Stomach (tissue), 4 donors: ENCODE data around the gene REPS2.

Experiments used
- EP300 ChIP-seq: sonication (generic); formaldehyde crosslinking; IDR thresholded peaks from one replicate; pipeline ENCODE4 v1.6.1; 2017; ENCODE audit warnings: antibody characterized with exemption
- POLR2A ChIP-seq, 4 donors: fragments of 450-650 bp; IDR thresholded peaks; one replicate each; pipeline ENCODE4 v1.6.1; 2016; ENCODE audit warnings: antibody characterized with exemption in 4 of 4, control low read depth in 2 of 4, mild to moderate bottlenecking in 1 of 4, moderate library complexity in 1 of 4
- POLR2AphosphoS5 ChIP-seq, 3 donors: sonication (generic); formaldehyde crosslinking; IDR thresholded peaks; one replicate each; pipeline ENCODE4 v1.6.1; 2016; ENCODE audit warnings: antibody characterized with exemption in 3 of 3
- TF ChIP-seq, protein P1 (sequence below), 7 experiments: fragments of 450-650 bp in 4 of 7; fragments of 200-600 bp in 3 of 7; sonication (generic) in 3 of 7; IDR thresholded peaks; one replicate each; pipeline ENCODE4 v1.5.1; 2016 to 2019; ENCODE audit warnings: antibody characterized with exemption in 7 of 7, control low read depth in 2 of 7, mild to moderate bottlenecking in 1 of 7

DNA sequence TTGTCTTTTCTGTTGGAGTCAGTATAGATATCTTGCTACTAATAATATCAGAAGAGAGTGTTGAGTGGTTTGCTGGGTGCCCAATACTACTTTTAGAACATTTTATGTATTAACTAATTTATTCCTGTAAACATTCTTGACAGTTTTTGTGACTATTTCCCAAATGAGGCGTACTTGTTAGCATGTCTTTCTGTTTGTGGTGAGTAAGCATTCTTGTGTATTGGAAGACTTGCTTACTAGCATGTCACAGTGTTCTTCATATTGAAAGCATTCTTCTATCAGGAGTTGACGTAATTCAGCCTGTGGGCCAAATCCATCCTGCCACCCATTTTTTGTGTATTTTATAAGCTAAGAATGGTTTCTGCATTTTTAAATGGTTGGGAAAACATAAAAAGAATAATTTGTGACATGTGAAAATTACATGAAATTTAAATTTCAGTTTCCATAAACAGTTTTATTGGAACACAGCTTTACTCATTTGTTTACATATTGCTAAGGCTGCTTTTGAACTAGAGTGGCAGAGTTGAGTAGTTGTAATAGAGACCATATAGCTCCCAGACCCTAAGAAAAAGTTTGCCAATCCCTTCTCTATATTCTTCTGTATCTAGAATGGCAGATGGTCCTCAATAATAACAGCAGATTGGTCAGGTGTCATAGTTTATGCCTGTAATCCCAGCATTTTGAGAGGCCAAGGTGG lies 20.4 kb downstream of the REPS2 start:
- TF ChIP-seq, protein P1, sequence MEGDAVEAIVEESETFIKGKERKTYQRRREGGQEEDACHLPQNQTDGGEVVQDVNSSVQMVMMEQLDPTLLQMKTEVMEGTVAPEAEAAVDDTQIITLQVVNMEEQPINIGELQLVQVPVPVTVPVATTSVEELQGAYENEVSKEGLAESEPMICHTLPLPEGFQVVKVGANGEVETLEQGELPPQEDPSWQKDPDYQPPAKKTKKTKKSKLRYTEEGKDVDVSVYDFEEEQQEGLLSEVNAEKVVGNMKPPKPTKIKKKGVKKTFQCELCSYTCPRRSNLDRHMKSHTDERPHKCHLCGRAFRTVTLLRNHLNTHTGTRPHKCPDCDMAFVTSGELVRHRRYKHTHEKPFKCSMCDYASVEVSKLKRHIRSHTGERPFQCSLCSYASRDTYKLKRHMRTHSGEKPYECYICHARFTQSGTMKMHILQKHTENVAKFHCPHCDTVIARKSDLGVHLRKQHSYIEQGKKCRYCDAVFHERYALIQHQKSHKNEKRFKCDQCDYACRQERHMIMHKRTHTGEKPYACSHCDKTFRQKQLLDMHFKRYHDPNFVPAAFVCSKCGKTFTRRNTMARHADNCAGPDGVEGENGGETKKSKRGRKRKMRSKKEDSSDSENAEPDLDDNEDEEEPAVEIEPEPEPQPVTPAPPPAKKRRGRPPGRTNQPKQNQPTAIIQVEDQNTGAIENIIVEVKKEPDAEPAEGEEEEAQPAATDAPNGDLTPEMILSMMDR (IDR thresholded peaks at IDR 0.05): no peak
- TF ChIP-seq POLR2AphosphoS5 (IDR thresholded peaks at IDR 0.05): no peak
- TF ChIP-seq POLR2A (IDR thresholded peaks at IDR 0.05): no peak
- TF ChIP-seq EP300: no peak
